K562 (cell line): ENCODE measurements around the gene DIPK1B. TPM values are rescaled to one million over a fixed set of nuclear protein-coding genes. Genes with fewer than 3 reads are reported as not detected.

Experiments used
- ATAC-seq: fragments of 200-7000 bp; cut with Tn5 transposase; 3 replicates; pipeline ENCODE4 v1.9.1; 2020; ENCODE audit warnings: moderate library complexity
- BruUV-seq: library from RNA; stranded (reverse); fragments of 400-500 nt; replicated peaks from 2 replicates; lab custom pipeline; 2021; lab: Mats Ljungman, UMichigan
- CTCF ChIA-PET: fragments of 300-600 bp; formaldehyde crosslinking; extraction: SDS; loops from one replicate; lab custom pipeline; 2021; ENCODE audit warnings: low intra/inter-chr PET ratio; lab: Yijun Ruan, JAX
- POLR2A ChIA-PET: fragments of 300-600, 350-650 bp; sonication (Branson Sonifier 250); formaldehyde crosslinking; extraction: SDS; loops from one replicate; lab custom pipeline; 2021; ENCODE audit warnings: antibody characterized with exemption, inconsistent platforms; lab: Yijun Ruan, JAX
- DNase-seq, 4 experiments: peaks; one replicate each; pipeline versions ENCODE4 v3.0.0 to v3.0.0-alpha.2; 2011 to 2018; ENCODE audit warnings: low spot score in 3 of 4, mixed read lengths in 3 of 4; ENCODE audit errors: extremely low read depth in 1 of 4
- FAIRE-seq: peaks from 2 replicates; lab custom pipeline; 2011; peaks lifted over from hg19 to GRCh38; lab: Jason Lieb, UNC
- H2AFZ ChIP-seq: 2 replicates; pipeline ENCODE4 v1.6.0; 2011; ENCODE audit warnings: low read depth, low read length, control low read depth, inconsistent platforms
- H3K27ac ChIP-seq: fragments of 200-600 bp; 3 replicates; pipeline ENCODE4 v1.8.0; 2011; ENCODE audit warnings: low read depth, mild to moderate bottlenecking, control low read depth, inconsistent platforms, low read length, moderate library complexity, mixed read lengths; ENCODE audit errors: extremely low read depth
- H3K27me3 ChIP-seq, 2 experiments: fragments of 300-600 bp in 1 of 2; 2 replicates in 1 of 2; 3 replicates in 1 of 2; pipeline versions ENCODE4 v1.6.0 to v1.8.0; 2011; ENCODE audit warnings: inconsistent platforms in 2 of 2, low read length in 2 of 2, mild to moderate bottlenecking in 1 of 2, mixed read lengths in 1 of 2, moderate library complexity in 1 of 2; ENCODE audit not compliant: control insufficient read depth in 2 of 2, insufficient read depth in 2 of 2
- H3K36me3 ChIP-seq: fragments of 300-600 bp; 3 replicates; pipeline ENCODE4 v1.8.0; 2011; ENCODE audit warnings: mild to moderate bottlenecking, low read length, inconsistent platforms; ENCODE audit not compliant: control insufficient read depth, insufficient read depth
- H3K4me1 ChIP-seq, 2 experiments: fragments of 200-600 bp in 1 of 2; replicated peaks in 1 of 2; 2 replicates in 1 of 2; 3 replicates in 1 of 2; pipeline versions ENCODE4 v1.5.1 to v1.8.0; 2011; ENCODE audit warnings: inconsistent platforms in 2 of 2, low read length in 2 of 2, mild to moderate bottlenecking in 1 of 2, mixed read lengths in 1 of 2, moderate library complexity in 1 of 2; ENCODE audit not compliant: control insufficient read depth in 2 of 2, insufficient read depth in 2 of 2
- H3K4me2 ChIP-seq: 2 replicates; pipeline ENCODE4 v1.6.1; 2011; ENCODE audit warnings: low read length, control low read depth, inconsistent platforms, mixed read lengths; ENCODE audit not compliant: insufficient read depth
- H3K4me3 ChIP-seq: fragments of 200-600 bp; sonication (generic), shearing (Covaris generic); 2 replicates; pipeline ENCODE4 v1.5.1; 2016; ENCODE audit warnings: control low read depth, inconsistent platforms
- H3K79me2 ChIP-seq: fragments of 200-600 bp; 3 replicates; pipeline ENCODE4 v1.8.0; 2011; ENCODE audit warnings: low read length, inconsistent platforms; ENCODE audit not compliant: control insufficient read depth, insufficient read depth
- H3K9ac ChIP-seq, 2 experiments: 2 replicates each; pipeline versions ENCODE4 v1.6.0 to v1.6.1; 2011; ENCODE audit warnings: low read depth in 2 of 2, low read length in 2 of 2, control low read depth in 1 of 2, inconsistent platforms in 1 of 2, mild to moderate bottlenecking in 1 of 2, mixed read lengths in 1 of 2; ENCODE audit not compliant: insufficient read depth in 1 of 2
- H3K9me1 ChIP-seq: one replicate; pipeline ENCODE4 v1.6.0; 2011; ENCODE audit warnings: inconsistent platforms, mild to moderate bottlenecking, low read length, moderate library complexity; ENCODE audit not compliant: control insufficient read depth, insufficient read depth
- H3K9me3 ChIP-seq: replicated peaks from 2 replicates; pipeline ENCODE4 v1.5.1; 2011; ENCODE audit warnings: low read depth, low read length, inconsistent platforms; ENCODE audit not compliant: control insufficient read depth, insufficient read depth
- H4K20me1 ChIP-seq: replicated peaks from 2 replicates; pipeline ENCODE4 v1.6.1; 2011; ENCODE audit warnings: low read length, inconsistent platforms, mixed read lengths; ENCODE audit not compliant: control insufficient read depth, insufficient read depth
- E2F8 ChIP-seq: fragments of 450-650 bp; IDR thresholded peaks from 2 replicates; pipeline ENCODE4 v1.7.1; 2018; ENCODE audit warnings: mild to moderate bottlenecking, low read depth; ENCODE audit not compliant: partially characterized antibody
- HMGXB4 ChIP-seq: sonication (generic); formaldehyde crosslinking; IDR thresholded peaks from 2 replicates; pipeline ENCODE4 v1.8.1; 2023; ENCODE audit warnings: mild to moderate bottlenecking, missing genetic modification reagents
- HNRNPH1 ChIP-seq: fragments of 200-400 bp; formaldehyde crosslinking; optimal IDR thresholded peaks from 2 replicates; pipeline ENCODE3; 2017; ENCODE audit warnings: low read depth, mild to moderate bottlenecking, low read length, moderate library complexity
- HNRNPL ChIP-seq: fragments of 200-400 bp; formaldehyde crosslinking; IDR thresholded peaks from 2 replicates; pipeline ENCODE4 v1.6.1; 2017; ENCODE audit warnings: low read depth, mild to moderate bottlenecking, low read length
- LCOR ChIP-seq: sonication (generic); formaldehyde crosslinking; IDR thresholded peaks from 2 replicates; pipeline ENCODE4 v1.8.0; 2022; ENCODE audit warnings: mild to moderate bottlenecking, missing genetic modification reagents
- MNT ChIP-seq, 2 experiments: fragments of 450-650 bp; conservative IDR thresholded peaks; 2 replicates each; pipeline ENCODE4 v1.6.1; 2017; ENCODE audit warnings: mild to moderate bottlenecking in 2 of 2, moderate library complexity in 2 of 2
- SMC3 ChIP-seq: conservative IDR thresholded peaks from 2 replicates; pipeline ENCODE4 v1.6.1; 2011; ENCODE audit warnings: low read depth, low read length, improper control_type of control experiment; ENCODE audit not compliant: insufficient read depth
- STAG1 ChIP-seq: sonication (generic); formaldehyde crosslinking; IDR thresholded peaks from 2 replicates; pipeline ENCODE4 v1.5.0; 2020; ENCODE audit warnings: missing genetic modification reagents, borderline replicate concordance
- ZFX ChIP-seq: sonication (generic); formaldehyde crosslinking; IDR thresholded peaks from 2 replicates; pipeline ENCODE4 v1.8.0; 2022; ENCODE audit warnings: mild to moderate bottlenecking, missing genetic modification reagents, moderate library complexity
- WGBS: fragments of 100-300 bp; shearing (Covaris generic); methylation state at CpG from one replicate; pipeline ENCODE4 v1.1.6; 2016; ENCODE audit warnings: low coverage, mixed read lengths; ENCODE audit not compliant: insufficient coverage; ENCODE audit errors: missing lambda C conversion rate; 5-methylcytosine and 5-hydroxymethylcytosine counted together
- in situ Hi-C: fragments of 300-500 bp; cut with MboI; formaldehyde crosslinking; loops from 4 replicates; pipeline ENCODE4 v1.15.0; 2018; ENCODE audit warnings: inconsistent platforms, mixed read lengths
- intact Hi-C: fragments of 100-400 bp; cut with micrococcal nuclease; formaldehyde crosslinking; loops from 2 replicates; pipeline ENCODE4 v1.14.2; 2022
- polyA plus RNA-seq, 8 experiments: library from polyadenylated mRNA; depleted of rRNA in 4 of 8; stranded (reverse) in 5 of 8; unstranded in 3 of 8; fragments of >200 nt; fragmentation: Nextera tagmentation in 2 of 8; fragmentation: Illumina TruSeq in 1 of 8; extraction: Ambion mirVana in 2 of 8; extraction: Trizol in 1 of 8; gene quantifications; 2 replicates each; pipeline versions ENCODE4 v1.2.1 to v1.2.3, GENCODE V29; 2011 to 2014; ENCODE audit warnings: inconsistent platforms in 1 of 8, missing spikeins in 1 of 8
- total RNA-seq, 7 experiments: library from RNA; depleted of rRNA in 6 of 7; stranded (reverse); fragments of >200 nt in 6 of 7; fragmentation: Illumina TruSeq in 2 of 7; extraction: Trizol in 2 of 7; gene quantifications; 2 replicates each; pipeline versions ENCODE4 v1.2.1 to v1.2.3, GENCODE V29; 2011 to 2021; ENCODE audit warnings: low replicate concordance in 1 of 7

Gene DIPK1B
- total and polyA plus RNA-seq, 9 of the 15 experiments (the other 6 are each of a cell fraction or from before 2014, with no cell fraction given), result 0.08 to 22.3 (median 5.9) TPM

- TF ChIP-seq HMGXB4 (CRISPR knock-in tag), result 0 out of 2 replicates have a peak, but pooled peaks have one; percentile 12
Measured at GRCh38 chr9:136693490-136694162, 18.7 kb upstream of the DIPK1B start (continued).

GRCh38 chr9:136694163-136694871 is 18.1 kb upstream of the DIPK1B start:
- 15% methylated on average over 24 of the region's 32 CpGs for WGBS
- Histone ChIP-seq H3K79me2 (no peaks in the 10 kb centered on the region), H3K4me2 (peak overlapping the region; percentile 49; the same call in 1 of the 2 replicates), H3K9ac (no peak overlapping the region; a peak in 1 of 4 replicates), H3K9me1 (no peaks in the 10 kb centered on the region), H3K27me3 (no peaks in the 10 kb centered on the region), H2AFZ (no peak overlapping the region), H3K27ac (no peak overlapping the region), H3K4me3 (no peak overlapping the region), H4K20me1 (no peaks in the 10 kb centered on the region), H3K9me3 (no peaks in the 10 kb centered on the region), H3K36me3 (no peaks in the 10 kb centered on the region), H3K4me1 (peaks cover 9 to 74% of the 10 kb centered on the region in 2 experiments; a peak in 4 of 5 replicates)
- intact Hi-C loops, result loop anchor here (5.0 kb wide), 2 partner anchors 47 to 207 kb away; no protein-coding TSS in a partner anchor
- CTCF ChIA-PET, result interaction anchor here (0.6 to 1.5 kb wide), 4 partner anchors 48 to 383 kb away, joined by 3 to 12 read pairs (median 5); no protein-coding TSS in a partner anchor
- DNase-seq (peak; percentile 82 to 94 (median 87)), FAIRE-seq (peak; percentile 75), ATAC-seq (peak; percentile 95)
- POLR2A ChIA-PET, result interaction anchor here (0.7 to 1.9 kb wide), 2 partner anchors 22 to 29 kb away, joined by 3 to 5 read pairs; no protein-coding TSS in a partner anchor
- BruUV-seq, result no TSS peak
- in situ Hi-C loops, result no loop called here
- TF ChIP-seq E2F8 (no peak), HNRNPH1 (no peak), SMC3 (peak; percentile 74), ZFX (CRISPR knock-in tag) (peak; percentile 34), STAG1 (CRISPR knock-in tag) (peak; percentile 44; the same call in 1 of the 2 replicates), MNT (conservative IDR thresholded peaks at IDR 0.05) (peak in 1 of 2 experiments; percentile 24; a peak in 1 of 4 replicates), HNRNPL (0 out of 2 replicates have a peak, but pooled peaks have one; percentile 50), LCOR (CRISPR knock-in tag) (0 out of 2 replicates have a peak, but pooled peaks have one; percentile 61)
